HK-2 (cell line): ENCODE data around the gene NR3C1.

Experiments
- DNase-seq: peaks from one replicate; pipeline ENCODE4 v3.0.0-alpha.2; 2018; ENCODE audit not compliant: unreplicated experiment

Gene NR3C1

DNA sequence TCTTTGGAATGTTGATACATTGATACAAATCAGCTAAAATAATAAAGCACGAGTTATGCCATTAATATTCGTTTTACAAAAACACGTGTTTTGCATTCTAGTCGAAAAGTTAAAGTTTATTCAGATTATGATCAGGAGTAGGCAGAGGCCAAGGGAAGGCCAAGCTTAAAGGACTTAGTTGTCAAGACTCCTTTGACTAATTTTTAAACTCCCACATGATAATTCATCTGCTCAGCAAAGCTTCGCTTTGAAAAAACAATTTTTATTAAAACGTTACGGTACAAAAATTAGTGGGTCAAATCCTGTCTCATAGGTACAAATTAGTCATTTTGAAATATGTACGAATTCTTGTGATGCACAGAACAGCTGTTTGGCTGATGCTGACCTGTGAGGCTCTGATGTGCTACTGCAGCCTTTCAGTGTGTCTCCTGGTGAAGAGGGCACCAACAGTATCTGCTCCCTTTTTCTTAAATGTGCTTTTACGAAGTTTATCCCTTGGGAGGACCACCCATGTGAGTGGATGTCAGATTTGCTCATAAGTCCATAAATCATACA lies 23.0 kb upstream of the NR3C1 start:
- no peak for DNase-seq

DNA sequence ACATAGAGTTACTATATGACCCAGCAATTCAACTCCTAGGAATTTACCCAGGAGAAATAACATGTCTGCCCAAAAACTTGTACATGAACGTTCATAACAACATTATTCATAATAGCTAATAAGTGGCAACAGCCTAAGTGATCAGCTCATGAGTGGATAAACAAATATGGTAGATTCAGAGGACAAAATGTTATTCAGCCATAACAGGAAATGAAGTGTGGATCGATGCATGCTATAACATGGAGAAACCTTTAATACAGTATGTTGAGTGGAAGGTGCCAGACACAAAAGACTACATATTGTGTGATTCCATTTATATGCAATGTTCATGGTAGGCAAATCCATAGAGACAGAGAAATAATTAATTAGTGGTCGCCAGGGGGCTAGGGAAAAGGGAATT lies 22.3 kb upstream of the NR3C1 start:
- no peak for DNase-seq

DNA sequence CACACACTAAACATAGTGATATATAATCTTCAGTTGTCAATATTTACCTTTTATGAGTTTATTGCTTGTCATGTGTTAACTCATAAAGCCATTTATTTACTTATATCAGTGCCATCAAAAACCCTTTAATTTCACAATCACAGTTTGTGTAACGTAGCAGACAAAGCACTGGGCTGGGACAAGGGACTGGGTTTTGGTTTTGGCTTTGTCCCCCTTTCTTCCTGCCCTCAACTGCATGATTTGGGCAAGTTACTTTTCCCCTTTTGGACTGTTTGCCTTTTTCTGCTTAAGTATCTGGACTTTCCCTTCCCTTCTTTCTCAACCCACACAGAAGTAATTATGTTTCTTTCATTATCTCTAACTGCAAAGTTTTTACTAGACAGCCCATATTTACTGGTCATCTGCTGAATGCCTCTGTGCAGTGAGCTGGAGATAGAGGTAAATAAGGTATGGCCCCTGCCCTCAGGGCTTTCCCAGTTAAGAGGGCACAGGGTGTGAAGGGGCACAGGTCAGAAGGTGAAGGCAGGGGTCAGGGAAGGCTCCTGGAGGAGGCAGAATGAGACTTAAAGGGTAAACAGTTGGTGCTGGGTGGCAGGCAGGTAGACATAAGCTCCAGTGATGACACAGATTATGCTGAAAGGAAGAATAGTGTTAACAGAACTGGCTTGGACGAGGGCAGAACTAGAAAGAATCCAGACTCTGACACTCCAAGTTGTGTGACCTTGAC lies 14.8 kb upstream of the NR3C1 start:
- DNase-seq = no peak

DNA sequence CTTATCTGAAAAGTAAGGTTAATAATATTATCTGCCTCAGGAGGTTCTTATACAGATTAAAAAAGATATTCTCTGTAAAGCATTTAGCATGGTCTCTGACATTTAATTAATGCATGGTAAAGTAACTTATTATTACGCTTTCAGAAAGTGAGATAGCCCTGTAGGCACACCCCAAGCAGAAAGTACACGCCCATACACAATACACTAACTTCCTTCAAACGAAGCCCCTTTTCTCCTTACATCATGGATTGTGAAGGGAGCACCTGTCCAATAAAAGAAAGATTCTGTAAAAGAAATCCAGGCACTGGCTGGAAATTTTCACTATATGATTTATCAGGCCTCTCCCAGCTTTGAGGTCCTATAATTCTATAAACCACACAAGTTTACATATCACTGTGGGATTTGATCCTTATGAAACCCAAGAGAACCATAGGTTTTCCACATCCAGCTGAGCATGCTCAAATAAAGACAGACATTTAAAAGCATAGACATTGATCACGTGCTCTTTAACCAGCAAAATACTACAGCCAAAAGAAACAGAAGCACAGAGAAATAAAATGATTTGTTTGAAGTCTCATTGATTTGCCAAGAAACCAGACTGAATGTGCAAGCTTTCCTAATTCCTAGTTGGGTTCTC lies 14.1 kb upstream of the NR3C1 start:
- no peak for DNase-seq

- no peak for DNase-seq
Measured at GRCh38 chr5:143416411-143416810, 12.9 kb upstream of the NR3C1 start.

DNA sequence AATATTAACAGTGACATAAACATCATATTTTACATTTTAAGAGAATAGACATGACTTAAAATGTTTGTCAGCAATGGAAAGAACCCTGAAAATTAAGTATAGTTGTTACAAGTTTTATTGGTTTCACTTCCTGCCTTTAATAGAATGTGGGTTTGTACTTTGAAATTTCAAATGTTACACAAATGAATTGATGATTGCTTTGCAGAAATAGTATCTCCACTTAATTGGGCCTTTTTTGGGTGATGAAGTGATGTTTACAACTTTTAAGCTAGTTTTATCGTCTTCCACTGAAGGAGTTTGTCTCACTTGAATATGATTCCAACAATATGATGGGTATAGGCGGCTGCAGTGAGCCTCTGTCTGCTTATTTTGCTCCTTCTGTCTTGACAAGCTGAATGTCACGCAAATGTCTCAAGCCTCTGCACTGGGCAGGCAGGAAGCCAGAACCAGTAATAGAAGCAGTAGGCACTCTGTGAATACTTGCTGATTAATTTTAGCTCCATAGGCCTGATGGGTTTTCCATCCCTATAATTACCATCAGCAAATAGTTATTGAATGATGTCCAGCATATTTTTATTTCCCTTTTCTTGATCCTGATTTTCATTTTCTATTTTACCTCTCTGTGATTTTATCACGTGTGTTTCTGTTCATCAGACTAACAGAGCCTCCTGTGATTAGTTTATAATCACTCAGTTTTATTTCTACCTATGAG lies 10.6 kb upstream of the NR3C1 start:
- no peak for DNase-seq

DNA sequence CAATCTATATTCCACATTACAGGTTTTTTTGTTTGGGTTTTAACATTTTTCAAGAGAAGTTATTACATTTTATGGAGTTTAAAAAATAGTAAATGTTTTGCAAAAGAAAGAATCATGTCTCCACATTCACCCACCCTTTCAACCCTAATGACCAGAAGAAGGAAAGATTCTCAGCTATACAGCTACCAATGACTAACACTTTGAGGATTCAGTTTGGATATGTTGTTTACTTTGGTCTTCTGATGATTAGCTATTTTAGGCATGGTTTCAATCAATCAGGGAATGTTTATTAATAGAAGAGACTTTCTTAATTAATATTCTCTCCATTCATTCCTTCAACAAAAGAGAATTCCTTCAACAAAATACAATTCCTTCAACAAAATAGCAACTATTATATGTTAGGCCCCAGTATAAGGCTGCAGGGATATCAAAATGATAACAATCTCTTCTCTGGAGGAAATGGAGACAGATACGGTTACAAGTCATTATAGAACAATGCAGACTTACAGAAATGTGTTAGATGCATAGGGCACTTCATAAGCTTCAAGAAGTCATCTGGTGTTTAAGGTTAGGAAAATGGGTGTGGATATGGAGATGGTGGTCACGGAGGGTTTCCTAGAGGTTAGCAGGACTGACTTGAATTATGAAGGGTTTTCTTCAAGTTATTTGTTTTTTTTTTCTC lies 9.3 kb upstream of the NR3C1 start:
- DNase-seq = no peak

DNA sequence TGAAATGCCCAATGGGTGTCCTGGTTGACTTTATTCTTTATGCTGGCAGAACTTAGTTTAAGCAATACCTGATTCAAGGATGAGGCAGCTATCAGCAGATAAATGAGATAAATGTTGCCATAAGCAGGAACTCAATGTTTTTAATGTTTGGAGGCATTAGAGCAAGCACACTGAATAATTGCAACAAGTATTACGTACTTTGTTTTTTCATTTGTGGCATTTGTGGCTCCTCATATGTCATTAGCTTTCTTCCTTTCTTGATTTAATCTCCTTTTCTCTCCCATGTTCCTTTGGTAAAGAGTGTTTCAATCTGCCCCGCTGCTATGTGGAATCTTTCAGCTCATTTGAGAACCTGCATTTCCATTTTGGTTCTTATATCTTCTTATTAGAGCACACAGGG lies 6.4 kb upstream of the NR3C1 start:
- no peak for DNase-seq

- no peak for DNase-seq
Measured at GRCh38 chr5:143406408-143406807, 2.9 kb upstream of the NR3C1 start.

- DNase-seq = no peak
Measured at GRCh38 chr5:143405849-143406098, 2.3 kb upstream of the NR3C1 start.

DNA sequence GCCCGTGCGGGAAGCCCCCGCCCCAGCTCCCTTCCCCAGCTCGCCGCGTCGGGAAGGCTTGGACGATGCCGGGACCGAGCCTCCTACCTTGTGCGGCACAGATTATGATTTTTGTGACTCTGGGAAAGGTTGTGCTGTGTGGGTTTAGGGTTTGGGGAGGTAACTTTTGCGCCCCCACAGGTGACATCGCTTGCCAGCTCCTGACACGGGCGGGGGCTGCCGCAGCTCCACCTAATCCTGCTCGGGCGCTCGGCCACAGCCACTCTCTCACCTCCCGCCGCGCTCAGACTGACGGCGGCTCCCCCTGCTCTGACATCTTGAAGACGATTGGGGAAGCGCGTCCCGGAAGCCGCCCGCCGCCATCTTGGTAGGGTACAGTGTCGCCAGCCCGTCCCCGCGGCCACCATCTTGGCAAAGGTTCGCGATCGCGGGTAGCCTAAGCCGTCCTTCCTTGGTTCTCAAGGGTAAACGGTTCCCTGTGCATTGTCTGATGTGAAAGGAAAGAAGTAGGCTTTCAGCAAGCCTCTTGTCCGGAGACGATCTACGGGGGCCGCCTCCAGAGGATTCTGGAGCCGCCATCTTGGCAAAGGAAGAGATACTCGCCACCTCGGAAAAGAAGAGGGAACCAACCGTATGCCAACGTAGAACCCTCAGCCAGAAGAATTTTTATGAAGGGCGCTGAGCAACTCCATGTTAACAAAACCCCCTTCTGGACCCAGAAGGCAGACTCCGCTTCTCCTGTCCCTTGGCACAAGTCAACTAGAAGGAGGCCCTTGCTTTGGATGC lies 1.8 kb upstream of the NR3C1 start:
- DNase-seq = peak; percentile 79

- DNase-seq = peak; percentile 64
Measured at GRCh38 chr5:143404416-143405062, 1.1 kb upstream of the NR3C1 start.

DNA sequence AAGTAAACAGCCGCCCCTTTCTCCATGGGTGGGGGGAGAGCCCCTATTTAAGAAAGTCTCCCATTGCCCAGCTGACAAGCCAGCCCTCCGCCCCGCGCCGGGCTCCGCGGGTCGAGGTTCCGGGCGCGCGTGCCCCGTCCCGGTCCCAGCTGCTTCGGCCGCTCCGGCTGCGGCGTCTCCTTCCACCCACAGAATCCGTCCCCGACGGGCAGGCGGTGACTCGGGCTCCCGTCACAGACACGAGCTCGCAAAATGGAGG lies 223 bp downstream of the NR3C1 start:
- DNase-seq = no peak

DNA sequence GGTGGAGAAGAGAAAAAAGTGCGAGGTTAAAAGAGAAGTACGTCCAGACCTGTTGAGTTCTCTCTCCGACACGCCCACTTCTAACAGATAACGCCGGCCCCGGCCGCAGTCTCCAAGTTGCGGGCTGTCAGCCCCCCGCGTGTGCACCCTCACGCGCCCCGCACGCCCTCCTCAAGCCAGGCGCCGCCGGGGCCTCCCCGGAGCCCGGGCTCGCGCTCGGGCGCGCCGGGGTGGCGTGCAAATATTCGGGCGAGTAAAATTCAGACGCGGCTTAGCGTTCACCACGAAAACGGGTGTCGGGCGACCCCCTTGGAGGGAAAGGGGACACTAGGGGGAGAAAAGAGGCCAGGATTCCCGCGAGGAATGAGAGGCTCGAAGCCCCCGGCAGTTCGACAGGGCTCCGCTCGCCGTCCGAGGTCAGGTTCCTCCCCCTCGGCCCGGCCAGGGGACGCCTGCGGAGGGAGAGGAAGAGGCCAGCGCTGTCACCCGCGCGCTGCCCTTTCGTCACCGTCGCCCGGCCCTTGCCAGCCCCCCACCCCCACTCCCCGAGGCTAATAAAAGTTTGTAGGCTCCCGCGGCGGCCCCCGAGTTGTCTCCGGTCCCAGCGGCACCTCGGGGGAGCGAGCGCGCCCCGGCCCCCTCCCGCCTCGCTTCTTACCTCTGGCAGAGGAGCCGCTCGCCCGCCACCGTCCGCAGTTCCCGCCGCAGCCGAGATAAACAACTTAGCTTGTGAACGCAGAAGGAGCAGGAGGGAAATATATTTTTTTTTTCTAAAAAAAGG lies 743 bp downstream of the NR3C1 start:
- DNase-seq = peak; percentile 45

DNA sequence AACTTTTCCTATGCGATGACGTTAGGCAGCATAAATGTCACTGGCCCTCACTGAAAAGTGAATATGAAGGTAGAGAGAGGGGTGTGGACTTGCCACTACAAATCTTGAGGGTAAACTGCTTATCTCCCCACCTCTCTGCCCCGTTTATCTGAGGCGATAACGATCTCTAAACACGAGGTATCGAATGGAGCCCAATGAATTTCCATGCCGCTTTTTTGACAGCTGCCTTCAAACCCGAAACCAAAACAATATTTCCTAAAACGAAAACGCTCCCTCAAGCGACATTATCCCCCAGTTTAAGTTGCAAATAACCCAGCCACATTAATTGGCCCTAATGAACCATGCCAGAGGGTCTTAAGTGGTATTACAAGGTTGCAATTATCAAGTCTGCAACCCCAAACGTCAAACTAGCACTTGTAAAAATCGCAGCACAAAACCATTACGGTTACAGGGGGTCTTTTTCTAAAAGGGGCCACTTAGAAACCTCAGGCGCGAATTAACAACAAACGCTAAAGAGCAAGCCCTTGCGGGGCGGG lies 1.4 kb downstream of the NR3C1 start:
- DNase-seq = no peak

DNA sequence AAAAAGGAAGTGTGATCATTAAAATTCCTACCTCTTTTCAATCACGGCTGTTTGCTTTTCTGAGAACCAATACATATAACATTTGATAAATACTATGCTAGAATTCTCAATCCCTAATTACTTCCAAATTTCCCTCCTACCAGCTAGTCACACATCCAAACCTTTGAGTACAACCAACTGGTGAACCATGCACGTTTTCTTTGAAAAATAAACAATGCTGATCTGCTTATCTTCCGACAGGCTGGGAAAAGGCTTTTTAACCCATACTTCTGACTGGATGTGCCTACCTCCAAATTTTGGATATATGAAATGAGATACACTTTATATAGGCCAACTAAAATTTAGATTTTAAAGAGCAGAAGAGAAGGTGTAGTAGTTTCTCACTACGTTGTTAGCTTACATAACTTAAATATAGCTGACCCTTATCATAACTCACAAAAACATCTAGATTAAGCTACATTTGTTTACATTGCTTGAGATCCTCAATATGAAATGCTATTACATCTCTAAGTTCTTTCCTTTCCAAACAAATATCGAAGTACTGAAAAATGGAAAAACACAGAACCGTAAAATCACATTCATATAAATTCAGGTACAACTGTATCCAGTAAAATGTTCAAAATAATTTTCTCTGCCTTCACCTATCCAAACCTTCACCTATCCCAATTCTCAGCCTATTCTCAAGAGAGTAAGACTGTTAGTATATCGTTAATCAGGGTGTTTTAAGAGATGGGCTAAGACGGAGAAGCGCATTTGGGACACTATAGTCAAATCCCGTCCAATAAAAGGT lies 2.1 kb downstream of the NR3C1 start:
- no peak for DNase-seq

DNA sequence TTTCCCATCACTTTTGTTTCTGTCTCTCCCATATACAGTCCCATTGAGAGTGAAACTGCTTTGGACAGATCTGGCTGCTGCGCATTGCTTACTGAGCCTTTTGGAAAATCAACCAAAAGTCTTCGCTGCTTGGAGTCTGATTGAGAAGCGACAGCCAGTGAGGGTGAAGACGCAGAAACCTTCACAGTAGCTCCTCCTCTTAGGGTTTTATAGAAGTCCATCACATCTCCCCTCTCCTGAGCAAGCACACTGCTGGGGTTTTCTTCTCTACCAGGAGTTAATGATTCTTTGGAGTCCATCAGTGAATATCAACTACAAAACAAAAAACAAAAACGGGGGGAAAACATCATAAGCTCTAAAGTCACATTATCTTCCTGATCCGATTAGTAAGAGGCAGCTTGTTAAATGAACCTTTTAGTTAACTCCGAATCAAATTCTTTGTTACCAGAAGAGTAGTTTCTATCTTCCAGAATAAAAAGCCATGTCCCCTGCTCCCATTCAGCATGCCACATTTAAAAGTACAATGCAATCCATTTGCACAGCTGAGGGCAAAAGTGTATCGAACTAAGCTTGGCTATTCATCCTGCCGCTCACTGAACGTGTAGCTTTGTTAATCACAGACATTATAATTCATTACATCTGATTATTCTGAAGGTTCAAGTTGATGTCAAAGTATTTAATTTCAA lies 2.8 kb downstream of the NR3C1 start:
- DNase-seq = no peak

GRCh38 chr5:143399616-143400540 lies 3.6 kb downstream of the NR3C1 start:
- DNase-seq = no peak
